ENCODE data around the gene ADAMTS17.

DNA sequence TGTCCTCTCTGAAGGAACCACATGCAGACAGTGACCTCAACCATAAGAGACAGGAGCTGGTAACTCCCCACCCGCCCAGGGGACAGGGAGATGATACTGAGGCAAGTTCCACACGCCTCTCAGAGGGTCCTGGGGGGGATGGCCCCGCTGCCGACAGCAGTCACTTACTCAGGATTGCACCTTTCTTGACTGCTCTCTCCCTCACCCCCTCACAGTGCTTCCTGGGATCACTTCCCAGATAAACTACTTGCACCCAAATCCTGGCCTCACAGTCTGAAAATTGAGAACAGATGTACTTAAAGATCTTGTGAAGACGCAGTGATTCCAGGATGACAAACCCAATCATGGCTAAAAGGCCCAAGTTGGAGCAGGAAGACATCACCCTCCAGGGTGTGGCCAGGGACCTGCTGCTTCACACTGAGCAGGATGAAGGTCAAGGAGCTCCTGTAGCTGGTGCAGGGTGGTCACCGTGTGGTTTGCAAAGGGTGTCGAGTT lies 207.6 kb downstream of the ADAMTS17 start:
- TF ChIP-seq ILF3 (IDR thresholded peaks at IDR 0.05; ENCODE audit: borderline replicate concordance) (no peak), HCFC1 (IDR thresholded peaks at IDR 0.05; ENCODE audit: low read depth, low read length) (no peak), OTX1 (CRISPR knock-in tag; IDR thresholded peaks at IDR 0.05) (no peak), JUN (IDR thresholded peaks at IDR 0.05; ENCODE audit: borderline replicate concordance, low read depth, low read length) (no peak), JUN (CRISPR knock-in tag; IDR thresholded peaks at IDR 0.05; ENCODE audit: borderline replicate concordance) (no peak), JUND (IDR thresholded peaks at IDR 0.05; ENCODE audit: borderline replicate concordance, low read depth, low read length) (no peak), JUND (tag; IDR thresholded peaks at IDR 0.05; ENCODE audit: borderline replicate concordance, low read depth, low read length) (no peak), E2F4 (CRISPR knock-in tag; IDR thresholded peaks at IDR 0.05; ENCODE audit: low read depth) (no peak)
- TF ChIP-seq, protein P1, sequence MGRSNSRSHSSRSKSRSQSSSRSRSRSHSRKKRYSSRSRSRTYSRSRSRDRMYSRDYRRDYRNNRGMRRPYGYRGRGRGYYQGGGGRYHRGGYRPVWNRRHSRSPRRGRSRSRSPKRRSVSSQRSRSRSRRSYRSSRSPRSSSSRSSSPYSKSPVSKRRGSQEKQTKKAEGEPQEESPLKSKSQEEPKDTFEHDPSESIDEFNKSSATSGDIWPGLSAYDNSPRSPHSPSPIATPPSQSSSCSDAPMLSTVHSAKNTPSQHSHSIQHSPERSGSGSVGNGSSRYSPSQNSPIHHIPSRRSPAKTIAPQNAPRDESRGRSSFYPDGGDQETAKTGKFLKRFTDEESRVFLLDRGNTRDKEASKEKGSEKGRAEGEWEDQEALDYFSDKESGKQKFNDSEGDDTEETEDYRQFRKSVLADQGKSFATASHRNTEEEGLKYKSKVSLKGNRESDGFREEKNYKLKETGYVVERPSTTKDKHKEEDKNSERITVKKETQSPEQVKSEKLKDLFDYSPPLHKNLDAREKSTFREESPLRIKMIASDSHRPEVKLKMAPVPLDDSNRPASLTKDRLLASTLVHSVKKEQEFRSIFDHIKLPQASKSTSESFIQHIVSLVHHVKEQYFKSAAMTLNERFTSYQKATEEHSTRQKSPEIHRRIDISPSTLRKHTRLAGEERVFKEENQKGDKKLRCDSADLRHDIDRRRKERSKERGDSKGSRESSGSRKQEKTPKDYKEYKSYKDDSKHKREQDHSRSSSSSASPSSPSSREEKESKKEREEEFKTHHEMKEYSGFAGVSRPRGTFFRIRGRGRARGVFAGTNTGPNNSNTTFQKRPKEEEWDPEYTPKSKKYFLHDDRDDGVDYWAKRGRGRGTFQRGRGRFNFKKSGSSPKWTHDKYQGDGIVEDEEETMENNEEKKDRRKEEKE (IDR thresholded peaks at IDR 0.05; ENCODE audit: borderline replicate concordance in 1 of 2, control insufficient read depth in 1 of 2, low read depth in 2 of 2, low read length in 1 of 2): no peak
